Measurements from ENCODE around the gene MYADML2. TPM values are rescaled to one million over a fixed set of nuclear protein-coding genes. Genes with fewer than 3 reads are reported as not detected.

MYADML2 gene
- total RNA-seq, 1 experiment from 2014 or later, result 0.46 TPM

DNA sequence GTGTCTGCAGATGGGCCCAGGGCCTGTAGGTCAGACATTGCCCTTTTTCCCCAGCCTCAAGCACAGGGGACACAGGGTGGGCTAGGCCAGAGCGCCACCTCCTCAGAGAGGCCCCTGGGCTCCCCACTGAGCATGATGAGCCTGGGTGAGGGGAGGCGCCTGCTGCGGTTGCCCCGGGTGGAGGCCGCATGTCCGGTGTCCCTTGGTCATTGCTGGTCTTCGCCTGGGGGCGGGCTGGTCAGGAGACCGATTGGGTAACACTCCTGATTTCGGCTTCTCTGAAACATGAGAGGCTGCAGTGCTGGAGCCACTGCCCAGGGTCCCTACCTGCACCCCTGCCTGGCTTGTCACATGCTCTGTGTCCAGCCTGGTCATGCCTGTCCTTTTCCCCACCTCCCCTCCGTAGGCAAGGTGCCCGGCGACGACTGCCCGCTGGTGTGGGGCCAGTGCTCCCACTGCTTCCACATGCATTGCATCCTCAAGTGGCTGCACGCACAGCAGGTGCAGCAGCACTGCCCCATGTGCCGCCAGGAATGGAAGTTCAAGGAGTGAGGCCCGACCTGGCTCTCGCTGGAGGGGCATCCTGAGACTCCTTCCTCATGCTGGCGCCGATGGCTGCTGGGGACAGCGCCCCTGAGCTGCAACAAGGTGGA is 47.4 kb downstream of the MYADML2 start (continued):
- TF ChIP-seq SOX15 (CRISPR knock-in tag; IDR thresholded peaks at IDR 0.05), result no peak
- no peak for TF ChIP-seq ZNF416 (CRISPR knock-in tag; IDR thresholded peaks at IDR 0.05)
- TF ChIP-seq, protein P1, sequence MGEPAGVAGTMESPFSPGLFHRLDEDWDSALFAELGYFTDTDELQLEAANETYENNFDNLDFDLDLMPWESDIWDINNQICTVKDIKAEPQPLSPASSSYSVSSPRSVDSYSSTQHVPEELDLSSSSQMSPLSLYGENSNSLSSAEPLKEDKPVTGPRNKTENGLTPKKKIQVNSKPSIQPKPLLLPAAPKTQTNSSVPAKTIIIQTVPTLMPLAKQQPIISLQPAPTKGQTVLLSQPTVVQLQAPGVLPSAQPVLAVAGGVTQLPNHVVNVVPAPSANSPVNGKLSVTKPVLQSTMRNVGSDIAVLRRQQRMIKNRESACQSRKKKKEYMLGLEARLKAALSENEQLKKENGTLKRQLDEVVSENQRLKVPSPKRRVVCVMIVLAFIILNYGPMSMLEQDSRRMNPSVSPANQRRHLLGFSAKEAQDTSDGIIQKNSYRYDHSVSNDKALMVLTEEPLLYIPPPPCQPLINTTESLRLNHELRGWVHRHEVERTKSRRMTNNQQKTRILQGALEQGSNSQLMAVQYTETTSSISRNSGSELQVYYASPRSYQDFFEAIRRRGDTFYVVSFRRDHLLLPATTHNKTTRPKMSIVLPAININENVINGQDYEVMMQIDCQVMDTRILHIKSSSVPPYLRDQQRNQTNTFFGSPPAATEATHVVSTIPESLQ (CRISPR knock-in tag; IDR thresholded peaks at IDR 0.05), result no peak
- no peak for TF ChIP-seq ATF1 (CRISPR knock-in tag; IDR thresholded peaks at IDR 0.05)
- TF ChIP-seq HMGA2 (CRISPR knock-in tag; IDR thresholded peaks at IDR 0.05), result no peak
- TF ChIP-seq ZNF121 (CRISPR knock-in tag; IDR thresholded peaks at IDR 0.05), result no peak
- no peak for TF ChIP-seq ZNF396 (CRISPR knock-in tag; IDR thresholded peaks at IDR 0.05; ENCODE audit: borderline replicate concordance)

DNA sequence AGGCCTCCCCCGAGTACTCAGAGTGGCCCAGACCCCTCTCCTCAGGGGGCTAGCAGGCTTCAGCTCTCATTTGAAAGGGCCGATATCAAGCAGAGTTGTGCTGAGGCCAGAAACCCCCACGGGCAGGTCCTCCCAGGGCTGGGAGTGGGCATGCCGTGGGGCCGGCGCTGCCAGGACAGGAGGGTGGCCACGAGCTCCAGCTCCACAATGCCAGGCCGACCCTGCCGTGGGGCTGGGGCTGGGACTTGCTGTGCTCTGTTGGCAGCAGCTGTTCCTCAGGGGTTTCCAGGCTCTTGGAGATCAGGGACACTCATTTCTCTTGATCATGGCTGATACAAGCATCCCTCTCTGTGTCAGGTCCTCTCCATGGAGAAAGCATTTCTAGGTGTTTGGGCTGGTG is 48.1 kb downstream of the MYADML2 start:
- no peak for ATAC-seq
- H3K27me3 Mint-ChIP-seq (ENCODE audit: low read depth), result peaks cover 13% of the 10 kb centered on the region
- TF ChIP-seq ATF2 (CRISPR knock-in tag; IDR thresholded peaks at IDR 0.05; ENCODE audit: borderline replicate concordance, low read depth) (no peak), FOXK1 (CRISPR knock-in tag; IDR thresholded peaks at IDR 0.05) (no peak), JAZF1 (CRISPR knock-in tag; IDR thresholded peaks at IDR 0.05) (no peak), ZNF263 (CRISPR knock-in tag; IDR thresholded peaks at IDR 0.05; ENCODE audit: low read depth) (no peak), SP1 (CRISPR knock-in tag; conservative IDR thresholded peaks at IDR 0.05) (no peak), NFYB (CRISPR knock-in tag; conservative IDR thresholded peaks at IDR 0.05; ENCODE audit: low read depth) (no peak), ETV6 (CRISPR knock-in tag; IDR thresholded peaks at IDR 0.05) (no peak), ELF4 (CRISPR knock-in tag; IDR thresholded peaks at IDR 0.05; ENCODE audit: low read depth) (no peak), E2F5 (CRISPR knock-in tag; IDR thresholded peaks at IDR 0.05) (no peak), NR3C1 (CRISPR knock-in tag; conservative IDR thresholded peaks at IDR 0.05; ENCODE audit: low read depth) (no peak), GRHL2 (CRISPR knock-in tag; IDR thresholded peaks at IDR 0.05; ENCODE audit: insufficient replicate concordance, severe bottlenecking) (no peak), PRRX2 (CRISPR knock-in tag; IDR thresholded peaks at IDR 0.05) (no peak), NFATC4 (CRISPR knock-in tag; IDR thresholded peaks at IDR 0.05) (no peak)
- TF ChIP-seq, protein P2, sequence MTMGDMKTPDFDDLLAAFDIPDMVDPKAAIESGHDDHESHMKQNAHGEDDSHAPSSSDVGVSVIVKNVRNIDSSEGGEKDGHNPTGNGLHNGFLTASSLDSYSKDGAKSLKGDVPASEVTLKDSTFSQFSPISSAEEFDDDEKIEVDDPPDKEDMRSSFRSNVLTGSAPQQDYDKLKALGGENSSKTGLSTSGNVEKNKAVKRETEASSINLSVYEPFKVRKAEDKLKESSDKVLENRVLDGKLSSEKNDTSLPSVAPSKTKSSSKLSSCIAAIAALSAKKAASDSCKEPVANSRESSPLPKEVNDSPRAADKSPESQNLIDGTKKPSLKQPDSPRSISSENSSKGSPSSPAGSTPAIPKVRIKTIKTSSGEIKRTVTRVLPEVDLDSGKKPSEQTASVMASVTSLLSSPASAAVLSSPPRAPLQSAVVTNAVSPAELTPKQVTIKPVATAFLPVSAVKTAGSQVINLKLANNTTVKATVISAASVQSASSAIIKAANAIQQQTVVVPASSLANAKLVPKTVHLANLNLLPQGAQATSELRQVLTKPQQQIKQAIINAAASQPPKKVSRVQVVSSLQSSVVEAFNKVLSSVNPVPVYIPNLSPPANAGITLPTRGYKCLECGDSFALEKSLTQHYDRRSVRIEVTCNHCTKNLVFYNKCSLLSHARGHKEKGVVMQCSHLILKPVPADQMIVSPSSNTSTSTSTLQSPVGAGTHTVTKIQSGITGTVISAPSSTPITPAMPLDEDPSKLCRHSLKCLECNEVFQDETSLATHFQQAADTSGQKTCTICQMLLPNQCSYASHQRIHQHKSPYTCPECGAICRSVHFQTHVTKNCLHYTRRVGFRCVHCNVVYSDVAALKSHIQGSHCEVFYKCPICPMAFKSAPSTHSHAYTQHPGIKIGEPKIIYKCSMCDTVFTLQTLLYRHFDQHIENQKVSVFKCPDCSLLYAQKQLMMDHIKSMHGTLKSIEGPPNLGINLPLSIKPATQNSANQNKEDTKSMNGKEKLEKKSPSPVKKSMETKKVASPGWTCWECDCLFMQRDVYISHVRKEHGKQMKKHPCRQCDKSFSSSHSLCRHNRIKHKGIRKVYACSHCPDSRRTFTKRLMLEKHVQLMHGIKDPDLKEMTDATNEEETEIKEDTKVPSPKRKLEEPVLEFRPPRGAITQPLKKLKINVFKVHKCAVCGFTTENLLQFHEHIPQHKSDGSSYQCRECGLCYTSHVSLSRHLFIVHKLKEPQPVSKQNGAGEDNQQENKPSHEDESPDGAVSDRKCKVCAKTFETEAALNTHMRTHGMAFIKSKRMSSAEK (CRISPR knock-in tag; IDR thresholded peaks at IDR 0.05; ENCODE audit: borderline replicate concordance), result no peak
- TF ChIP-seq, protein P3, sequence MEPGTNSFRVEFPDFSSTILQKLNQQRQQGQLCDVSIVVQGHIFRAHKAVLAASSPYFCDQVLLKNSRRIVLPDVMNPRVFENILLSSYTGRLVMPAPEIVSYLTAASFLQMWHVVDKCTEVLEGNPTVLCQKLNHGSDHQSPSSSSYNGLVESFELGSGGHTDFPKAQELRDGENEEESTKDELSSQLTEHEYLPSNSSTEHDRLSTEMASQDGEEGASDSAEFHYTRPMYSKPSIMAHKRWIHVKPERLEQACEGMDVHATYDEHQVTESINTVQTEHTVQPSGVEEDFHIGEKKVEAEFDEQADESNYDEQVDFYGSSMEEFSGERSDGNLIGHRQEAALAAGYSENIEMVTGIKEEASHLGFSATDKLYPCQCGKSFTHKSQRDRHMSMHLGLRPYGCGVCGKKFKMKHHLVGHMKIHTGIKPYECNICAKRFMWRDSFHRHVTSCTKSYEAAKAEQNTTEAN (CRISPR knock-in tag; IDR thresholded peaks at IDR 0.05), result no peak
- TF ChIP-seq, protein P4, sequence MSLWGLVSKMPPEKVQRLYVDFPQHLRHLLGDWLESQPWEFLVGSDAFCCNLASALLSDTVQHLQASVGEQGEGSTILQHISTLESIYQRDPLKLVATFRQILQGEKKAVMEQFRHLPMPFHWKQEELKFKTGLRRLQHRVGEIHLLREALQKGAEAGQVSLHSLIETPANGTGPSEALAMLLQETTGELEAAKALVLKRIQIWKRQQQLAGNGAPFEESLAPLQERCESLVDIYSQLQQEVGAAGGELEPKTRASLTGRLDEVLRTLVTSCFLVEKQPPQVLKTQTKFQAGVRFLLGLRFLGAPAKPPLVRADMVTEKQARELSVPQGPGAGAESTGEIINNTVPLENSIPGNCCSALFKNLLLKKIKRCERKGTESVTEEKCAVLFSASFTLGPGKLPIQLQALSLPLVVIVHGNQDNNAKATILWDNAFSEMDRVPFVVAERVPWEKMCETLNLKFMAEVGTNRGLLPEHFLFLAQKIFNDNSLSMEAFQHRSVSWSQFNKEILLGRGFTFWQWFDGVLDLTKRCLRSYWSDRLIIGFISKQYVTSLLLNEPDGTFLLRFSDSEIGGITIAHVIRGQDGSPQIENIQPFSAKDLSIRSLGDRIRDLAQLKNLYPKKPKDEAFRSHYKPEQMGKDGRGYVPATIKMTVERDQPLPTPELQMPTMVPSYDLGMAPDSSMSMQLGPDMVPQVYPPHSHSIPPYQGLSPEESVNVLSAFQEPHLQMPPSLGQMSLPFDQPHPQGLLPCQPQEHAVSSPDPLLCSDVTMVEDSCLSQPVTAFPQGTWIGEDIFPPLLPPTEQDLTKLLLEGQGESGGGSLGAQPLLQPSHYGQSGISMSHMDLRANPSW (CRISPR knock-in tag; conservative IDR thresholded peaks at IDR 0.05; ENCODE audit: low read depth), result no peak
- ChIA-PET POLR2A (no interaction called here), CTCF (no interaction called here)
- no peaks in the 10 kb centered on the region for H3K4me1 Mint-ChIP-seq
- no peak for DNase-seq (ENCODE audit: low spot score)
- H3K9me3 Mint-ChIP-seq, result no peaks in the 10 kb centered on the region
- no peak overlapping the region for H3K27ac Mint-ChIP-seq
- H3K4me3 Mint-ChIP-seq, result no peak overlapping the region
- H3K36me3 Mint-ChIP-seq, result peaks cover 24% of the 10 kb centered on the region
